ENCODE measurements around the gene TMEM141. TPM values are rescaled to one million over a fixed set of nuclear protein-coding genes. Genes with fewer than 3 reads are reported as not detected.

Gene TMEM141
- total and polyA plus RNA-seq, 2 of the 8 experiments (the other 6 are each of a cell fraction or from before 2014, with no cell fraction given): 51.1 to 137 TPM

- TF ChIP-seq TAF7 (optimal IDR thresholded peaks at IDR 0.05; ENCODE audit: borderline replicate concordance, low read depth, low read length) (peak; percentile 15), SP4 (IDR thresholded peaks at IDR 0.05; ENCODE audit: low read length) (no peak)
Observed at GRCh38 chr9:136799854-136800657, 8.9 kb downstream of the TMEM141 start (continued).

Measured in H1 (cell line).